GM21526 (cell line): Measurements from ENCODE around the gene ADPRHL1.
"Not testable (repeated sequence)": the region's sequence is repeated elsewhere in the genome, so short reads cannot be mapped to it uniquely, and the experiment has no call there.

Experiments used
- ATAC-seq: cut with Tn5 transposase; IDR thresholded peaks from one replicate; pipeline ENCODE4 v1.9.1; 2021; ENCODE audit warnings: moderate library complexity; ENCODE audit not compliant: unreplicated experiment, low FRiP score

Gene ADPRHL1

DNA sequence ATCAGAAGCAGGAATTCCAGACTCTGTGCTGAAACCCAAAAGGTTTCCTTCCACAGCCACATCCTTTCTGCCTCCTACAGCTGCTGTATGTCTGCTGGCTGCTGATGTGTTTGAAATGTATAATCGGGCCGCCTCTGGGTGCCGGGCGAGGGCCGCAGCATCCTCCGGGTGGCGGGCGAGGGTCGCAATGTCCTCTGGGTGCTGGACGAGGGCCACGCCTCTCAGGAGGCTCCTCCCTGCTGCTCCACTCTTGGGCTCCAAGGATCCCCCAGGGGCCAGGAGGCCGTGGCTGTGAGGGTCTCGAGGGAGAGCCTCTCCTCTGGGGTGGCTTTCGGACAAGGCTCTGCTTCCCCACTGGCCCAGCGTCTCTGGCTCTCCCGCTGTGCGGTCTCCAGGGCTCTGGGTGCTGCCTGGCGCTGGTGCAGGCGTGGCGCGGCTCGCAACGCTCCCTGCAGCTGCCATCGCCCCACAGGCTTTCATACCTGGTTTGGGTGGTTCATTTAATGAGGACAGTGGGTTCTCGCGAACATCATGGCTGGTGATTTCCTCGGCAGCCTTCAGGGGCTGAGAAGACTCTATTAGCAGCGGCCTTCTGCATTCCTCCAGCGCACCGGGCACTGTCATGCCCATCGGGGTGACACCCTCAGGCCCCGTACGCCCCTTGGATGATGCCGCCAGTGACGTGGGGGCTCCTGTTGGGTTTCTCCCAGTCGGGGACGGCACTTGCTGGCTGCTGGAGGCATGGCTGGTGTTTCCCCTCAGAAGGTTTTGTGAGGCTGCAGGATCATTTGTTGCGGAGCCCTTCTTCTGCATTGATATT is 47.6 kb downstream of the ADPRHL1 start:
- ATAC-seq, result no peak

GRCh38 chr13:113404723-113405471 is 48.4 kb downstream of the ADPRHL1 start:
- no peak for ATAC-seq

DNA sequence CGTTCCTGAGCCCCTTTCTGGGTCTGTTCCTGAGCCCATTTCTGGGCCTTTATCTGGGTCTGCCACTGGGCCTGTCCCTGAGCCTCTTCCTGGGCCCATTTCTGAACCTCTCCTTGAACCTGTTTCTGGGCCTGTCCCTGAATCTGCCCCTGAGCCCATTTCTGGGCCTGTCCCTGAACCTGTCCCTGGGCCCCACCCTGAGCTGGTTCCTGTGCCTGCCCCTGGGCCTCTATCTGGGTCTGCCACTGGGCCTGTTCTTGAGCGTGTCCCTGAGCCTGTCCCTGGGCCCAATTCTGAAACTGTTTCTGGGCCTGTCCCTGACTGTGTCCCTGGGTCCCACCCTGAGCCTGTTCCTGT is 48.9 kb downstream of the ADPRHL1 start:
- no peak for ATAC-seq

DNA sequence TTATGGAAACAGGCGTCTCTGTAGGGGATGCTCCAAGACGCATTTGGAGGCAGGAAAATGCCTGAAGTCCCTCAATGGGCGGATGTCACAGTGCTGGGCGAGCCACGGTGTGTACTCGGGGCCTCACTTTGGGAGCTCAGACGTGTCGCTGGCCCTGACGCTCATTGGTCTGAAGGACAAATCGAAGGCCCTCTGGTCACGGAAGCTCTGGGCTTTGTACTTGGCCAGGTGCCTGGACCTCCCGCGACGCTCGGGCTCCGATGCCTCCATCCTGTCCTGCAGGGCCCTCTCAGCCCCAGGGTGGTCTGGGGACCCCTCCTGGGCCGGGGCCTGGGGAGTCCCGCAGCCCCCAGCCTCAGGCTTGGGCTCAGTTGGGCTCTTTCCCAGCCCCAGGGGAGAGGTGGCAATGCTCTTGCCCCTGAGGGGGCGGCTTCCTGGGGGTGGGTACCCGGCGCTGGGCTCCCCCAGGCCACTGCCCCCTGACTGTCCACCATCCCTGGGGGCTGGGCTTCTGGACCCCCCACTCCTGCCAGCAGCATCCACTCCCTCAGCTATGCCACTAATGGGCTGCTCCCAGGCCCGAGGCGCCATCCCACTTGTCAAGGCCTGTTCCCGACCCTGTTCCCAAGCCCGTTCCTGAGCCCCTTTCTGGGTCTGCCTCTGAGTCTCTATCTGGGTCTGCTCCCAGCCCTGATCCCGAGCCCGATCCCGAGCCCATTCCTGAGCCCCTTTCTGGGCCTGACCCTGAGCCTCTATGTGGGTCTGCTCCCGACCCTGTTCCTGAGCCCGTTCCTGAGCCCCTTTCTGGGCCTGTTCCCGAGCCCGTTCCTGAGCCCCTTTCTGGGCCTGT is 49.8 kb downstream of the ADPRHL1 start:
- ATAC-seq, result no peak

DNA sequence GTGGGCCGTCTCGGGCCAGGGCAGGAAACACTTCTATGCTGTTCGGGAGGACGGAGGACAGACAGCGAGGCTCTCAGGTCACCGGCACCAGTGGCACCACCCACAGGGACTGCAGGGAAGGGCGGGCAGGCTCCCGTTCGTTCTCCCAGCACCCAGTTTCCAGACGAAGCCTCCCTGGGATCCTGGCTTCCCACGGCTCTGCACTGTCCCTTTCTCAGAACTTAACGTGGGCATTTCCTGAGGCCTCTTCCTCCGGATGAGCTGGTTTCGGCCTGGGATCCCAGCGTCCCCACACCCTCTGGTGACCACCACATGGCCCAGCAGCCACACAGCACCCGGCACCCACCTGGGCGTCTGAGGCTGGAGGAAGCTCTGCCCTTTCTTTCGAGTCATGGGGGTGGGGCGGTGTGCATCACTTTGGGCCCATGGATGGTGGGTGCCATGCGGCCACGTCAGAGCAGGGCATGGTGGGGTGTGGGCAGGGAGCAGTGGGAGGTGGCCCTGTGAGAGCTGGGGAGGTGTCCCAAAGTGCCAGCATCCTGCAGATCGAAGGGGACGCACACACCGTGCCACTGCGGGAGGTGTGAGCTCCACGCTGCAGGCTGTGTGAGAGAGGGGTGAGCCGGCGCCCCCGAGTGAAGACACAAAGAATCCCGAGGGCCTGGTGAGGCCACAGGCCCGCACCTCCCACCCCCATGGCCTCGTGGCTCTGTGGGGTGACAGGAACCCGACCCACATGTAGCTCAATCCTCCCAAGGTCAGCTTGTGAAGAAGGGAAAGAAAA is 50.6 kb downstream of the ADPRHL1 start:
- ATAC-seq, result no peak

- ATAC-seq, result no peak
Observed at GRCh38 chr13:113401452-113402415, 51.6 kb downstream of the ADPRHL1 start.

- no peak for ATAC-seq
Observed at GRCh38 chr13:113400621-113401451, 52.5 kb downstream of the ADPRHL1 start.

- ATAC-seq, result no peak
Observed at GRCh38 chr13:113399755-113400149, 53.5 kb downstream of the ADPRHL1 start.

DNA sequence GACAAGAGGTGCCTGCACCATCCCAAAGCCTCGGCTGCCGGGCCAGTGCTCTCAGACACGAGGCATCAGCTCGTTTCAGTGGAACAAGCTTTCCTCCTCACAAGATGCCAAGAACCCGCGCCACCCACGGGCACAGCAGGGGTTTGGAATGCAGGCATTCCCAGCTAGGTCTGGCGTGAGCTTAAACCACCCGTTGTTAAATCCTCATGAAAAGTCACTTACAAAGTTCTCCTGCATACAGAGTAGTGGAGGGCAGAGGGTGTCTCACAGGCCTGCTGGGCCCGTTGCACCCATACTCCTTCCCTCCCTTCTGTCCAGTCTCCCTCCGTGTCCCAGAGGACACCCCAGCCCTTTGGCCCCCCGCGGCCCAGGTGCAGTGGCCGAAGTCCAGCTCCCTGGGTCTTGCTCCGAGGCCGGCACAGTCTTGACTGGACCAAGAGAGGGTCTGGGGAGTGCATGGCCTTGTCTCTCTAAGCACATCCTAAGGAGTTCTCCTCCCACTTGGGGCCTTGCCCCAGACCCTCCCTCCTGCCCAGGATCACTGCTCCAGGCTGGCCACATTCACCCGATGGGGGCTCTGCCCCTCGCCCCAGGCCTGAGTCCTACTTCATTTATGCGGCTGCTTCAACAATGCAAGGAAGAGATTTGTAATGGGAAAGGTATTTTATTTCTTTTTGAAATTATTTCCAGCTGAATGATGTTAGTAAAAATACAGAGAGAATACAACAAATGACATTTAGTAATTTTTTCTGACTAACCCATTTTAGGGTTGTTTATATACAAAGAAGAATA is 54.1 kb downstream of the ADPRHL1 start:
- no peak for ATAC-seq

DNA sequence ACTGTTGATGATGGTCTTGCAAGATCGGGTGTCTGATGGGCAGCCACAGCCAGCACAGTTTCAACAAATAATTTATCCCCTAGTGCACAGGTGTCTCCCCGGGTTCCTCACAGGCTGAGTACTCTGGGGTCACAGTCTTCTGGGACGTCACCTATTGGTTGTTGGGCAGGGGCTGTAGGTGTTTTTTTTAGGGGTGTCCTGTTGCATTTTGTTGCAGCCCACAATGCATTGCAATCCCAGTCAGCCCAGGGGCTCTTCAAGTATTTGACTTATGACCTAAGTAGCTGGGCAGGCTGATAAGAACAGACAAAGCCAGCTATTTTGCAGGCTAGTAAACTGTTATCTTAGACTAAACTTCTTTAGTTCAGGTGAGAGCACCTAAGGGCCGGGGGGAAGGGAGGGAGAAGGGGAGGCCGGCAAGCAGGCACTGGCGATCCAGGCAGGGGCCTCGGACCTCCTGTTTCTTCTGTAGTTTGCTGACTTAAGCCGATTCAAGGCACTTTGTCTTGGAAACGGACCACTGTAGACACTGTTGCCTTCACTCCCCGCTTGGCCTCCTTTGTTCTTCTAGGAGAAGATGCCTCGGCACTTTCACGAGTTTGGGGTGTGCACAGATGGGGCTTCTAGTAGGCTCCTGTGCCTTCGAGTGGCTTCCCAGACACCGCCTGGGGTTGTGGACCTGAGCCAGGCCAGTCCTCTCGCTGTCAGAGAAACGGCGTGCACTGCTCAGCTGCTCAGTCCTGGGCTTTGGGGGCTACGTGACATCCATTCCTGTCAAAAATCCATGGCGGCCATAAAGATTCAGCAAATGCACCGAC is 55.5 kb downstream of the ADPRHL1 start:
- no peak for ATAC-seq

- no peak for ATAC-seq
Observed at GRCh38 chr13:113394339-113394640, 59.0 kb downstream of the ADPRHL1 start.

DNA sequence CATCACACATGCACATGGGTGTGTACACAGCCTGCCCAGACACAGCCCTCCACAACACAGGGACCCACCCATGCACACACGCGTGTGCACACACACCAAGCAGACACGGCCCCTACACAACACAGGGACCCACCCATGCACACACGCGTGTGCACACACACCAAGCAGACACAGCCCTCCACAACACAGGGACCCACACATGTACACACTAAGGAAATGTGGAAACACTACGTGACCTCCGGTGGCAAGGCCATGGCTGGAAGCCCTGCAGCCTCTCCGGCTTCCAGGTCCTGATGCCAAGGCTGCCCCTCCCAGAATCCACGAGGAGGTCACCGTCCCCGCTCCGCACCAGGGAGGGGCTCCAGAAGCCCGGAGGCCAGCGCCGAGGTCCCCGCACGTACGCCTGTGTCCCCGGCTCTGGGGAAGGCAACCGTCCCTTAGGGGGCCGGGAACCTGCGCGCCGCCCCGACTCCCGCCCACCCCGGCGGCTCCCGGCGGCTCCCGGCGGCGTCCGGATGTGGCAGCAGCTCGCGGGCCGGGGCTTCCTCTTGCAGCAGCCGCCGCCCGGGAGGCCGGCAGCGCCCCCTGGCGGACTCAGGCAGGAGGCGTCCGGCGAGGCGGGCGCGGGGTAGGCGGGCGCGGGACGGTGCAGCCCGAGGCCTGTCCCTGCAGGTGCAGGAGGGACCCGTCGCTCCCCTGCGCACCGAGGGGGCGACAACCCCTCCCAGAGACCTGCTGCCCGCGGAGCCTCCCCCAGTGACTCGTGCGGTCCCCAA is 59.5 kb downstream of the ADPRHL1 start:
- peak; percentile 92 for ATAC-seq

- peak; percentile 18 for ATAC-seq
Observed at GRCh38 chr13:113393226-113393562, 60.1 kb downstream of the ADPRHL1 start.

DNA sequence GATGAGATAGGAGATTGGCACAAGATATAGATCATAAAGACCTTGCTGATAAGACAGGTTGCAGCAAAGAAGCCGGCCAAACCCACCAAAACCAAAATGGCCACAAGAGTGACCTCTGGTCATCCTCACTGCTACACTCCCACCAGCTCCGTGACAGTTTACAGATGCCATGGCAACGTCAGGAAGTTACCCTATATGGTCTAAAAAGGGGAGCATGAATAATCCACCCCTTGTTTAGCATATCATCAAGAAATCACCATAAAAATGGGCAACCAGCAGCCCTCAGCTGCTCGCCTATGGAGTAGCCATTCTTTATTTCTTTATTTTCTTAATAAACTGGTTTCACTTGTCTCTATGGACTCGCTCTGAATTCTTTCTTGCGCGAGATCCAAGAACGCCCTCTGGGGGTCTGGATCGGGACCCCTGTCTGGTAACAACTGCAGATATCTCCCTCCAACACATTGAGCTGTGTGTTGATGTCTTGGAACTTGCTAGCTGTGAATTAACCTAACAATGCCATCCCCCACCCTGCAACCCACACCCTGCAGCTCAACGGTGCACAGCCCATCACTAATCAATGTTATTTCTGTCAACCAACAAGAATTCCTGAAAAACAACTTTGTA is 62.3 kb downstream of the ADPRHL1 start:
- ATAC-seq, result no peak

DNA sequence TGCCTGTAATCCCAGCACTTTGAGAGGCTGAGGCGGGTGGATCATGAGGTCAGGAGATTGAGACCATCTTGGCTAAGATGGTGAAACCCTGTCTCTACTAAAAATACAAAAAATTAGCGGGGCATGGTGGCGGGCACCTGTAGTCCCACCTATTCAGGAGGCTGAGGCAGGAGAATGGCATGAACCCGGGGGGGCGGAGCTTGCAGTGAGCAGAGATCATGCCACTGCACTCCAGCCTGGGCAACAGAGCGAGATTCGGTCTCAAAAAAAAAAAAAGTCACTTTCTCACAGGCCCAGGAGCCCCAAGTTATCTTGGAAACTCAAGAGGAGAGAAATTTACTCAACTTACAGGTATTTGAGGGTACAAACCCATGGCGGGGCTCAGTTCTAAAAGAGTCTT is 63.7 kb downstream of the ADPRHL1 start:
- ATAC-seq, result not testable (repeated sequence)

DNA sequence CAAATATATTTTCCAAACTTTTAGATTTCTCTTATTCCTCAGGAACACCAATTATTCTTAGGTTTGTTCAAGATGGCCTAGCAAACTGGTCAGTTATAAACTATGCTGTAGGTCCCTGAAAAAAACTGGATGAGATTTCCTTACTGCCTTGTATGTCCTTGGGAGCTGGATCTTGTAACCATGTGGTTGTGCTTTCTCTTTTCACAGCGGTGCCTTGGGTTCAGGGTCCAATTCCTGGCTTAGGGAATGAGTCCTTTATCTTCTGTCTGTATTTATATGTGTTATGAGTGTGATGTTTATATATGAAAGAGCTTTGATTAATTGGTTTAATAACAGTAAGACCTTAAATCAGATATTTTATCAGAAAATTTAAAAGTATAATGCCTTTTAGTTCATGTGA is 65.9 kb downstream of the ADPRHL1 start:
- ATAC-seq, result no peak
